ENCODE measurements around the gene DNAH7.

DNA sequence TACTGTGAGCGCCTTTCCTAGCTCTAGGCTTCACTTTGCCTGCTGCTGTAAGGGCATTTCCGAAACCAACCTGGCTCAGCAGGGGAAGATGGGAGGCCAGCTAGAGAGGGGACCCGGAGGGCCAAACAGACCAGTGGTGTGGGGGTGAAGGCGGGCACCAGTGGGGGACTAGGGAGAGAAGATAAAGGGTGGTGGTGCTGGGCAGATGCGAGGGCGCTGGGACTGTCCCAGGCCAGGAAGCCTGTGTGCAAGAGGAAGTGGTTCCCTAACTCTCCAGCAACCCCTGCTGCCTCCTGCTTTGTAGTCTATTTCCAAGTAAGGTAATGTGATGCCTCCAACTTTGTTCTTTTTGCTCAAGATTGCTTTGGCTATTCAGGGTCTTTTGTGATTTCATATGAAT, 73.1 kb downstream of the DNAH7 start:
- TF ChIP-seq, protein P1, sequence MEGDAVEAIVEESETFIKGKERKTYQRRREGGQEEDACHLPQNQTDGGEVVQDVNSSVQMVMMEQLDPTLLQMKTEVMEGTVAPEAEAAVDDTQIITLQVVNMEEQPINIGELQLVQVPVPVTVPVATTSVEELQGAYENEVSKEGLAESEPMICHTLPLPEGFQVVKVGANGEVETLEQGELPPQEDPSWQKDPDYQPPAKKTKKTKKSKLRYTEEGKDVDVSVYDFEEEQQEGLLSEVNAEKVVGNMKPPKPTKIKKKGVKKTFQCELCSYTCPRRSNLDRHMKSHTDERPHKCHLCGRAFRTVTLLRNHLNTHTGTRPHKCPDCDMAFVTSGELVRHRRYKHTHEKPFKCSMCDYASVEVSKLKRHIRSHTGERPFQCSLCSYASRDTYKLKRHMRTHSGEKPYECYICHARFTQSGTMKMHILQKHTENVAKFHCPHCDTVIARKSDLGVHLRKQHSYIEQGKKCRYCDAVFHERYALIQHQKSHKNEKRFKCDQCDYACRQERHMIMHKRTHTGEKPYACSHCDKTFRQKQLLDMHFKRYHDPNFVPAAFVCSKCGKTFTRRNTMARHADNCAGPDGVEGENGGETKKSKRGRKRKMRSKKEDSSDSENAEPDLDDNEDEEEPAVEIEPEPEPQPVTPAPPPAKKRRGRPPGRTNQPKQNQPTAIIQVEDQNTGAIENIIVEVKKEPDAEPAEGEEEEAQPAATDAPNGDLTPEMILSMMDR (IDR thresholded peaks at IDR 0.05; ENCODE audit: insufficient read depth, low read depth, low read length) = no peak
- TF ChIP-seq EZH2 (IDR thresholded peaks at IDR 0.05; ENCODE audit: insufficient read depth, low read length) = no peak
